Measurements from ENCODE around the gene LBP.

LBP gene

GRCh38 chr20:38350879-38351775, 4.8 kb downstream of the LBP start:
- no peak for TF ChIP-seq CTCF (conservative IDR thresholded peaks at IDR 0.05)

GRCh38 chr20:38353316-38353715, 7.0 kb downstream of the LBP start:
- TF ChIP-seq CTCF (conservative IDR thresholded peaks at IDR 0.05): no peak
- no peak overlapping the region for H3K27ac ChIP-seq

More at GRCh38 chr20:38350879-38351775, 4.8 kb downstream of the LBP start:
- H3K27ac ChIP-seq: no peak overlapping the region

GRCh38 chr20:38354227-38354626, 7.9 kb downstream of the LBP start:
- no peak overlapping the region for H3K27ac ChIP-seq
- no peak for TF ChIP-seq CTCF (conservative IDR thresholded peaks at IDR 0.05)

- no peak for TF ChIP-seq CTCF (conservative IDR thresholded peaks at IDR 0.05)
Observed at GRCh38 chr20:38355161-38356012, 9.1 kb downstream of the LBP start.

GRCh38 chr20:38357653-38358207, 11.4 kb downstream of the LBP start:
- TF ChIP-seq CTCF (conservative IDR thresholded peaks at IDR 0.05): no peak

More at GRCh38 chr20:38355161-38356012, 9.1 kb downstream of the LBP start:
- no peak overlapping the region for H3K27ac ChIP-seq

GRCh38 chr20:38358556-38358955, 12.3 kb downstream of the LBP start:
- no peak for TF ChIP-seq CTCF (conservative IDR thresholded peaks at IDR 0.05)
- no peak overlapping the region for H3K27ac ChIP-seq

More at GRCh38 chr20:38357653-38358207, 11.4 kb downstream of the LBP start:
- no peak overlapping the region for H3K27ac ChIP-seq

Measured in VCaP (cell line).